PFSK-1 (cell line): ENCODE results near the gene ANO1.

Experiments used
- FOXP2 ChIP-seq: optimal IDR thresholded peaks from 2 replicates; pipeline ENCODE3; 2011; ENCODE audit warnings: borderline replicate concordance, control low read depth, inconsistent platforms; ENCODE audit not compliant: insufficient read depth; ENCODE audit errors: extremely low read length, extremely low read depth
- POLR2AphosphoS5 ChIP-seq: IDR thresholded peaks from 2 replicates; pipeline ENCODE4 v1.6.1; 2012; ENCODE audit warnings: low read depth, mild to moderate bottlenecking, control low read depth, low read length, moderate library complexity
- REST ChIP-seq, 2 experiments: IDR thresholded peaks; 2 replicates each; pipeline versions ENCODE4 v1.6.1 to v1.8.0; 2011 to 2012; ENCODE audit warnings: low read depth in 2 of 2, low read length in 2 of 2, control low read depth in 1 of 2, inconsistent platforms in 1 of 2, mild to moderate bottlenecking in 1 of 2, moderate library complexity in 1 of 2; ENCODE audit not compliant: insufficient read depth in 1 of 2
- SIN3A ChIP-seq: IDR thresholded peaks from 2 replicates; pipeline ENCODE4 v1.6.1; 2012; ENCODE audit warnings: mild to moderate bottlenecking, low read length, moderate library complexity, borderline replicate concordance; ENCODE audit not compliant: insufficient read depth
- TAF1 ChIP-seq: IDR thresholded peaks from 2 replicates; pipeline ENCODE4 v1.6.1; 2012; ENCODE audit warnings: low read length, control low read depth, borderline replicate concordance; ENCODE audit not compliant: insufficient read depth

The ANO1 gene

GRCh38 chr11:70230151-70230839 lies 152.2 kb downstream of the ANO1 start:
- TF ChIP-seq FOXP2: no peak
- no peak for TF ChIP-seq REST (IDR thresholded peaks at IDR 0.05; ENCODE audit: insufficient read depth in 1 of 2, low read depth in 2 of 2, low read length in 2 of 2)
- TF ChIP-seq SIN3A: no peak
- no peak for TF ChIP-seq TAF1
- no peak for TF ChIP-seq POLR2AphosphoS5

- TF ChIP-seq TAF1 (no peak), REST (IDR thresholded peaks at IDR 0.05; ENCODE audit: insufficient read depth in 1 of 2, low read depth in 2 of 2, low read length in 2 of 2) (no peak), FOXP2 (no peak), SIN3A (no peak), POLR2AphosphoS5 (no peak)
Measured at GRCh38 chr11:70230840-70231710, 153.0 kb downstream of the ANO1 start.

GRCh38 chr11:70233034-70233433 lies 154.9 kb downstream of the ANO1 start:
- no peak for TF ChIP-seq TAF1
- no peak for TF ChIP-seq REST (IDR thresholded peaks at IDR 0.05; ENCODE audit: insufficient read depth in 1 of 2, low read depth in 2 of 2, low read length in 2 of 2)

- TF ChIP-seq REST (IDR thresholded peaks at IDR 0.05; ENCODE audit: insufficient read depth in 1 of 2, low read depth in 2 of 2, low read length in 2 of 2) (no peak), POLR2AphosphoS5 (no peak), TAF1 (no peak), FOXP2 (no peak), SIN3A (no peak)
Measured at GRCh38 chr11:70233511-70233934, 155.4 kb downstream of the ANO1 start.
